ENCODE results near the gene TGM3.

TGM3 gene

DNA sequence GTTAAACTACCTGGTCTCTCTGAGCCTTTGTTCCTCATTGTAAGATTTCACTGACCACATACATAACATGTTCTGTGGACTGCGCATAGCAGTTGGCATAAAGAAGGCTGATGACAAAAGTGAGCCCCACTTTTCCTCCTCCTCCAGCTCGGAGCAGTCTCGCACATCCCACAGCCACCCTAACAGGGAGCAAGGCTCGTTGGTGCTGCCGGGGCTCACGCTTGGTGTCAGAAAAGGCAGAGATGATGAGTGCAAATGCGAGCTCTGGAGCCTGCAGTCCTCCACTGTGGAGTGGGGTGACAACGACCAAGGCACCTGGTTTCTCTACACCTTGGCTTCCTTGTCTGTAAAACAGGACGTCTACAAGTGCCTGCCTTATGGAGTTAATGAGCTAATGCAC is 9.7 kb downstream of the TGM3 start:
- DNase-seq (ENCODE audit: low read depth in 2 of 2): no peak

DNA sequence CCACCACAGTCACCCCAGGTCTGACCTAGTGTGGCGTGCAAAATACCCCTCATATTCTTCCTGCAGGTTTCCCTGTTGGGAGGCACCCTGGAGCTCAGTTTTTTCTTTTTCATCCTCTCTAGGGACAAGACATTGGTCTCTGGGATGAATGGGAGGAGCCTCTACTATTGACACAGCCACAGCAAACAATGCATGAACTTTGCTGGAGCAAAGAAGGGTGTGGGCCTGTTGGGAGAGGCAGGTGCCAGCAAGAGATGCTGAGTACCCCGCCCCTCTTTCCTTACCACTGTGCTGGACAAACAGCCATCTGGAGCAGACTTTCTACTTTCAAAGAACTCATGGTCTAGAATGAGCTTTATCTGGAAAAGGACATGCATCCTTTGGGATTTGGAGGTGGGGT is 10.1 kb downstream of the TGM3 start:
- no peak for DNase-seq (ENCODE audit: low read depth in 2 of 2)

DNA sequence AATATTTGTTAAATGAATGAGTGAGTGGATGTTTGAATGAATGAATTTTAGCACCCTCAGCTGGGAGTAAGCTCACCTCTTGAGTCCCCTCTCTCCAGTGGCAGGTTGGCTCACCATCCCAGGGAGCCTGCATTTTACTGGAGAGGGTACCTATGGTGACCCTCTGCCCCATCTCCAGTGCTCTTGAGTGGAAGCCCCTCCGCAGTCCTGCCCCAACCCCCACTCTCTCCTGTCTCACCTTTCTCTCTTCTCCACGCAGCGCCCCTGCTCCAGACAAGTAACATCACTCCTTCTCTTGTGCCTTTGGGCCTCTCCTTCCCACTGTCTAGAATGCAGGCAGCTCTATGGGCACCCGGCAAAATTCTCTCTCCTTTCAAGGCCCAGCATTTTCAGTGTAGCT is 11.3 kb downstream of the TGM3 start:
- no peak for DNase-seq (ENCODE audit: low read depth in 2 of 2)

DNA sequence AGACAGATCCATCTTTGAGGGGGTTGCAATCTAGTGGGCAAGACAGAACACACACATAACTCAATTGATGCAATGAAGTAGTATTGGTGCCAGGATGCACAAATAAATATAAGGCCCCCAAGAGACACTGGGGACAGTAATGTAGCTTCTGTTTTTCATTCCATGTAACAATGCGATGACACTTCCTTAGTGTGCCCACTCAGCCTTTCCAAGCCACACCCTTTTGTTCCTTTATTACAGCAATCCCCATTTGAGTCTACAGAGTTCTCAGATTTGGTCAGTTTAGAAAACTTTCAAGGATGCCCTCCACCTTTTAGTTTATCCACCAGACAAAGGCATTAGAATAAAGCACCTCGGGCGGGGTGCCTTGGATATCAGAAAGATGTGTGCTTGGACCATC is 15.5 kb downstream of the TGM3 start:
- no peak for DNase-seq (ENCODE audit: low read depth in 2 of 2)

DNA sequence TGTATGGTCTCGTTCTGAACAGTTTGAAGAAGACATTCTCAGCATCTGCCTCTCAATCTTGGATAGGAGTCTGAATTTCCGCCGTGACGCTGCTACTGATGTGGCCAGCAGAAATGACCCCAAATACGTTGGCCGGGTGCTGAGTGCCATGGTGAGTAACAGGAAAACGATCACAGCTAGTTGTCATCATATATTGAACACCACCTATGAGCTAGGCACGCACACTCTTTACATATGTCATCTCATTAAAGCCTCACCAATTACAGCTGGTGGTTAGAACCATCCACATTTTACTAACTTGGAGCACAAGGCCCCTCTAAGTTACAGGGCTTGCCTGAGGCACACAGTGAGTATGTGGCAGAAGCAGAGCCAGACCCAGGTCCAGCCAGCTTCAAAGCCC is 17.1 kb downstream of the TGM3 start:
- no peak for DNase-seq (ENCODE audit: low read depth in 2 of 2)

DNA sequence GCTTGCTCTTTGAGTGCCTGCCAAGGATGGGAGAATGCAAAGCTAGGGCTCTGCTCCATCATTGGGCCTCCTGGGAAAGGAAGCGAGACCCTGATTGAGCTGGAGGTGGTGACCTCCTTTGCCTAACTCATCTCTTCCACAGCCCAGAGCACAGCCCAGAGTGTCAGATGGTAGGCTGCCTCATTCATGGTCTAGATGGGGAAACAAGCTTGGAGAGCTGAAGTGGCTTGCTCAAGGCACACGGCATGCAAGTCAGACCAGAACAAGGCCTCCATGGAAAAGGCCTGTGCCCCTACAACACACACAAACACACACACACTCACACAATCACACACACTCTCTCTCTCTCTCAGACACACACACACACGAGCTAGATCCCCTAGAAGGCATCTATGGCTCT is 17.5 kb downstream of the TGM3 start:
- no peak for DNase-seq (ENCODE audit: low read depth in 2 of 2)

DNA sequence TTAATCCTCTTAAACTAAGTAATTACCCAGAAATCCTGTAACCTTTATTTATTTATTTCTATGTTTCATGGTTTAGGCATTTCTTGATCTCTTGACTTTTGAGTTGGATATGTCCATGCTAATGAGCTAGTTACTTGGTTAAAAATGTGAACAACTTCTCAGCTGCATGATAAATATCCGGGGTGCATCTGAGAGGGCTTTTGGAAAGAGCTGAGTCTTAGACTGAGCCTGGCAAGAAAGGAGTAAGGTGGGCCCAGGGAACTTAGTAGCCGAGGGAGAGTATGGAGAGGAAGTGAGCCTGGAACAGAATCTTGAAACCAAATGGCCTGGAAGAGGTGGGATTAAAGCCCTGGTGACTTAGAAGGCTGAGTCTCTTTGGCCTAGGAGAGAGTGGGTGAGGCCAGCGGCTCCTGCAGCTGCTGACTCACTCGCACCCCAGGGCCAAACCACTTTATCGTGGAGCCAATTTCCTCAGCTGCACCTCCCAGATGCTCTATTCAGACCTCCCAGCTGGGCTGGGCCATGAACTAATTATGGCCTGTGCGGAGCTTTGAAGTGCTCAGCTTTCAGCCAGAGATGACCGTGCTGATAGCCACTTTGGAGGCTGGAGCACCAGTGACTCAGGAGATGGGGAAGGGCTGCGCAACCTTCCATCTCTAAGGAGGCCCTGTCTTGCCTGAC is 19.1 kb downstream of the TGM3 start:
- no peak for DNase-seq (ENCODE audit: low read depth in 2 of 2)

DNA sequence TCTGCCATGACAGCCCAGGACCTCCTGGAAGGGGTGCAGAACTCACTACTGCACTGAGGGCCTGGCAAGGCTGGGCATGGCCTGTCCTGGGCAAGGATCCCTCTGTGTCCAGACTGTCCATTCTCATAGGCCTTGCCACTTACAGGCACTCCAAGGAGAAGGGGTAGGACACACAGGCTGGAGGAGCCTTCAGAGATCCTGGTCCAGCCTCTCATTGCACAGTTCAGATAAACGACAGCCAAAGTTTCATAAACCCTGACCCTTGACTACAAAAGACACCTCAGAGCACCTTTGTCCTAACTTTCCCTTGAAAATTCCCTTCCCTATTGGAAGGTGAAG is 19.6 kb downstream of the TGM3 start:
- DNase-seq (ENCODE audit: low read depth in 2 of 2): no peak

DNA sequence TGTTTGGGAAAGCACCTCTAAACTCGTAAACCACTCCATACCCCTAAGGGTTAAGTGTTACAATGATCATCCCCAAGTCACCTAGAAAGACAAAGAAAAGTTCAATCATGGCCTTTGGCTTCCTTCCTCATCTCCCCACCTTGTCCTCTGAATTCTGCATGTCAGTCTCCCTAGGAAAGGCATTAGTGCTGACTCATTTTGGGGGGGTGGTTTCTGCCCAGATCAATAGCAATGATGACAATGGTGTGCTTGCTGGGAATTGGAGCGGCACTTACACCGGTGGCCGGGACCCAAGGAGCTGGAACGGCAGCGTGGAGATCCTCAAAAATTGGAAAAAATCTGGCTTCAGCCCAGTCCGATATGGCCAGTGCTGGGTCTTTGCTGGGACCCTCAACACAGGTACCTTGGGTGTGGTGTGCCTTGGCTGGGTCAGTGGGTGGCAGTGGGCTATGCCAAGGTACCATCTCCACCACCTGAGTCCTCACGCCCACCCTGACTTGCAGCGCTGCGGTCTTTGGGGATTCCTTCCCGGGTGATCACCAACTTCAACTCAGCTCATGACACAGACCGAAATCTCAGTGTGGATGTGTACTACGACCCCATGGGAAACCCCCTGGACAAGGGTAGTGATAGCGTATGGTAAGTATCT is 21.2 kb downstream of the TGM3 start:
- no peak for DNase-seq (ENCODE audit: low read depth in 2 of 2)

DNA sequence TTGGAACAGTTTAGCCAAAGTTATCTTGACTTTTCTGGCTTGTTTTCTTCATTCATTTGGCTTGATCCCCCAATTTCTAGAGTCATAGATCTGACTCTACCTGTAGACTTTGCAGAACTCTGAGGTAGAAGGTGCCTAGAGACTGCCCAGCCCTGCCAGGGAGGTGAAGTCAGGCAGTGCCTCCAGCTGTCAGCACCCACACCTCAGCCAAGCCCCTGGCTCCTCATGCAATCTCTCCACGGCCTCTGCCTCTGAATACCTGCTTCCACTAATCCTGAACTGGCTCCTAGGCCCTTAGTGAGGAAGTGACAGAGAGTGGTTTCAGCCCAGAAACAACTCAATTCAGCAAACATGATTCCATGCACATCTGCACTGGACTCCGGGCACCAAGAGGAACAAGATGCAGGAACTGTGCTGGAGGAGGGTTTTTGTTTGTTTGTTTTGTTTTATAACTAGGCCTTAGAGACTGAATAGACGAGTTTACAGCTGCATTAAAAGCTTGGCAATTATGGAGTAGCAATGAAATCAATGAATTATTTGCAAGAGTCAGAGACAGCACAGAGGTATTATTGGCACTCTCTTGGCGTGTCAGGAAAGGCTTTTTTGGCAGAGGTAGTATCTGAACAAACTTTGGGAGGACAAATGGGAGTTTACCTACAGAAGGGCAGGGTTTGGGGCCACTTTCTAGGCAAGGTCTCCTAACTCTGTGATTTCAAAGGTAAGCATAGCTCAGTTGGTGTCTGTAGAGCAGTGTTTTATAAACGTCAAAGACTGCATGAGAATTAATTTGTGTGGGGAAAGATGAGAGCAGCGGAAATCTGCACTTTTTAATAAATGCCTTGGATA is 25.2 kb downstream of the TGM3 start:
- no peak for DNase-seq (ENCODE audit: low read depth in 2 of 2)

DNA sequence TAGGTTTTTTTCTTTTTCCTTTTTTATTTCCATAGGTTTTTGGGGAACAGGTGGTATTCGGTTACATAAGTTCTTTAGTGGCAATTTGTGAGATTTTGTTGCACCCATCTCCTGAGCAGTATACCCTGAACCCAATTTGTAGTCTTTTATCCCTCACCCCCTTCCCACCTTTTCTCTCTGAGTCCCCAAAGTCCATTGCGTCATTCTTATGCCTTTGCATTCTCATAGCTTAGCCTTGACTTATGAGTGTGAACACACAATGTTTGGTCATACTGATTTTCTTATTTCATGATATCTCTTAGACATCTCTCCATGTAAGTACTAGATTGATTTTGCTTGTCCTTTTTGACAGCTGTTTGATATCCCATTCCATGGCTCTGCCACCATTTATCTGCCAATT is 27.2 kb downstream of the TGM3 start:
- DNase-seq (ENCODE audit: low read depth in 2 of 2): no peak

DNA sequence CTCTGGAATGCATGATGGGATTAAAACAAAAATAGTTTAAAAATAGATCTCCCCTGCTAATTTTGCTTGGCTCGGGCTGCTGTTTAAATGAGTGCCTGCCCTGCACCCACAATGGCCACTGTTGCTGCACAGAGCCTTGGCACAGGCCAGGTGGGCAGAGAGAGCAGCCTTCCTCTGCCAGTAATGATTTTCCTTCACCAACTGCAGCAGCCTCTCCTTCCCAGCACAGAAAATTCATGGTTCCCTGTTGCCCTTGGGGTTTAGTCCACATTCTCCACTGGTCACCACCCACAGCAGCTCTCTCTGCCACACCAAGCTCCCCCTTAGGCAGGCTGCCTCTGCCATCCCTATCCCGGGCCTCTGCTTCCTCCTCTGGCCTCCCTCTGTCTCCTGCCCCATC is 30.2 kb downstream of the TGM3 start:
- DNase-seq (ENCODE audit: low read depth in 2 of 2): no peak

DNA sequence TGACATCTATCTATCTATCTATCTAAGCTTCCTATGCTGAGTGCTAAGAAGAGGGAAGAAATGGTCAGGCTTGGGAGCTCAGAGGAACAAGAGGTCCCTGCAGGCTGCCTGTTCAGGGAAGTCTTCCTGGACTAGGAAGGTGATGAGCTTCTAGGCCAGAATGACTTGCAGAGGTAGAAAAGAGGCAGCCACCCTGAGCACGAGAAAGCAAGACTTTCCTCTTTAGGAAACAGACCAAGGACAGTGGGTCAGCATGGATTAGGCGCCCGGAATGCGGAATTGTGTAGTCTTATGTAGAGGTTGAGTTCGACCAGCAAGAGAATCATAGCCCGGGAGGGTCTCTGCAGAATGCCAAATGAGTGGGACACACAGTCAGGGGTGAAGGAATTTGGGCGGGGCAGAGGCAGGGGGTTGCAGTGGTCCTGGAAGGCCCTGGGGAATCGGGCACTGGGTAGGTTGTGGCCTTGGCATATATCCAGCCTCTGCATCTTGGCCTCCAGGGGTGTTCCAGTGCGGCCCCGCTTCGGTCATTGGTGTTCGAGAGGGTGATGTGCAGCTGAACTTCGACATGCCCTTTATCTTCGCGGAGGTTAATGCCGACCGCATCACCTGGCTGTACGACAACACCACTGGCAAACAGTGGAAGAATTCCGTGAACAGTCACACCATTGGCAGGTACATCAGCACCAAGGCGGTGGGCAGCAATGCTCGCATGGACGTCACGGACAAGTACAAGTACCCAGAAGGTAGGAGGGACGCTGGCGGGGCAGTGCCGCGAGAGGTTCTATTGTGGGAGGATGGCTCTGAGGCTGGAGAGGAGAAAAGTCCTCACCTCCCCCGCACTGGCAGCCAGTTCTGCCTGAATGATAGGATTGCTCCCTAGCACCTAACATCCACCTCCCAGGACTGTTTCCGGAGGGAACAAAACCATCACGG is 32.1 kb downstream of the TGM3 start:
- DNase-seq (ENCODE audit: low read depth in 2 of 2): no peak

DNA sequence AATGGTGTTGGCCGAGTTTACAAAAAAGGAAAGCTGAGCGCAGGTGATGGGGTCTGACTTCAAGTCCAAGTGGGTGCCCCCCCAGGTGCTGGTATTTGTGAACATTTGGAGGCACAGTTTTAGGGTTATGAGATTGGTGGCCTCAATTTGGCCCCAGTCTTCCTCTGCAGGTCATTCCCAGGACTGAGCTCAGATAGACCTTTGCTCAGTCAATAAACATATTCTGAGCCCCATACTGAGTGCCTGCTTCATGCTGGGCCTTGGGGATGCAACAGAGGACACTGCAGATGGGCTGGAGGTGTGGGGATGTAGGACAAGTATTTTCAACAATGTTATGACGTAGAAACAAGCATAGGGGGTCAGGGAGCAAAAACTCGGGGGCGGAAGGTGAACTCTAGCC is 33.5 kb downstream of the TGM3 start:
- no peak for DNase-seq (ENCODE audit: low read depth in 2 of 2)

DNA sequence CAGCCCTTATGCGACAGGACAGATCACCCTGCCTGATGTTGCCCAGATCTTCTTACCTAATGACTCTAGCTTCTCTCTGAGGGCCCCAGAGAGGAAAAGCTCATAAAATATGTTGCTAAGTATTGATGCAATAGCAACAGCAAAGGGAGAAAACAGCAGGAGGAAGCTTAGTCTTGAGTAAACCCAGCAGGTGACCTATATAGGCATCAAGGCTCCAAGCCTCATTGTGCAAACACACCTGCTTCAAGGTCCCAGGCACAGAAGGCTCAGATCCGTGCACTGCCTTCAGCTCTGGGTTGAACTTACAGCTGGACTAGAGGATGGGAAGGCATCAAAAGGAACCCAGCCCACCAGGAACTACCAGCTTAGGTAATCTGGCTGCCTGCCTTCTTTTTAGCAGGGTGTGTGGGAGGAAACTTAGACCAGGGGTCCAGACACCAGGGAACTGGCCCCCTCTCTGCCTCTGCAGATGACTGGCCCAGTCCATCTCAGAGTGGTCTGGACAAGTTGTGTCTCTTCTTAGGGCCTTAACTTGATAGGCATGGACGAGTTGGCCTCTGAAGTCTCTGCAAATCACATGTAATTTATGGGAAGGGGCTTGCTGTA is 34.4 kb downstream of the TGM3 start:
- DNase-seq (ENCODE audit: low read depth in 2 of 2): no peak

DNA sequence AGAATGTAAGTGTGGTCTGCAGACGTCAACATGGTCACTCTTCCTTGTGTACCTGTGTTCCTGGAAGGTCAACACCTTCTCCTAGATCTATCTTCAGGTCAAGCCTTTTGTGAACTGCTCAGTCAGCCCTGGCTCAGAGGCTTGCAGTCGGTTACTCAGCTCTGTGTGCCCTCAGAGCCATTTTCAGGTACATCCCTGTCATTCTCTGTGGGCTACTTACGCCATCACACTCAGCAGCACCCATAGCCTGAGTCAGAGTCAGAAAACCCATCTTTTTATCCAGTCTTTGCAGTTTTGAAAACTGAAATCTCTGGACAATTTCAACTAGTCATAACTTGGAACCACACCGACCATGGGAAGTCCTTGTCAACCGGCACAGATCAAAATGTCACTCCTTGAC is 35.3 kb downstream of the TGM3 start:
- no peak for DNase-seq (ENCODE audit: low read depth in 2 of 2)

DNA sequence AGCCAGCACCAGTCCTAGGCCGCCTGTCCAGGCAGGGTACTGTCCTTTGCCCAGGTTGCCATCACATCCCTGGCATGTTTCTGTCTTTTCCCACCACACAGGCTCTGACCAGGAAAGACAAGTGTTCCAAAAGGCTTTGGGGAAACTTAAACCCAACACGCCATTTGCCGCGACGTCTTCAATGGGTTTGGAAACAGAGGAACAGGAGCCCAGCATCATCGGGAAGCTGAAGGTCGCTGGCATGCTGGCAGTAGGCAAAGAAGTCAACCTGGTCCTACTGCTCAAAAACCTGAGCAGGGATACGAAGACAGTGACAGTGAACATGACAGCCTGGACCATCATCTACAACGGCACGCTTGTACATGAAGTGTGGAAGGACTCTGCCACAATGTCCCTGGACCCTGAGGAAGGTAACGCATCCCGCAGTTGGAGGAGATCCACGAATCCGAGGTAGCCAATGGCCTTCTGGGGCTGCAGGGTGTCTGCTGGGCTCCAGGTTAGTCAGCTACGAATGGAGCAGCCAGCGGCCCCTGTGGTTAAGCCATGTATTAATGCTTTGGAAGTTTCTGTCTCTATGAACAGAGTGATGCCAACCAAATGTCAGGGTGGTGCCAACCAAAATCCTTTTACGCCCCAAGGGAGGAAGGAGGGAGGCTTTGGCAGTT is 36.2 kb downstream of the TGM3 start:
- DNase-seq (ENCODE audit: low read depth in 2 of 2): no peak

DNA sequence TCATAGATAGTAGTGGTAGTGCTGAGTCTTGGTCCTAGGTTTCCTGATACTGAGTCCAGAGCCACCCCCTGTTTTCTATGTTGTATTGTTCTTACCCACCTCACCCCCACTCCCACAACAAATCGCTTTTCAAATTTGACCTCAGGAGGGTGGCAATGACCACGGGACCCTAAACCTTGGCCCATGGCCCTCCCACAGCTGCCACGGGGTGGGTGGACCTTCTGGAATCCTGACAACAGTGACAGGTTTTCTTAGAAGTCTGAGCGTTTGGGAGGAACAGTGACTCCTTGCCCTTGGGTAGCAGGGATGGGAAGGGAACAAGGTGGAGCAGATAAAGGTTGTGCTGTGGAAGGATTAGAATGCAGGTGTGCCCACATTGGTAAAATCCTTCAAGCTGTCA is 36.9 kb downstream of the TGM3 start:
- DNase-seq (ENCODE audit: low read depth in 2 of 2): no peak

DNA sequence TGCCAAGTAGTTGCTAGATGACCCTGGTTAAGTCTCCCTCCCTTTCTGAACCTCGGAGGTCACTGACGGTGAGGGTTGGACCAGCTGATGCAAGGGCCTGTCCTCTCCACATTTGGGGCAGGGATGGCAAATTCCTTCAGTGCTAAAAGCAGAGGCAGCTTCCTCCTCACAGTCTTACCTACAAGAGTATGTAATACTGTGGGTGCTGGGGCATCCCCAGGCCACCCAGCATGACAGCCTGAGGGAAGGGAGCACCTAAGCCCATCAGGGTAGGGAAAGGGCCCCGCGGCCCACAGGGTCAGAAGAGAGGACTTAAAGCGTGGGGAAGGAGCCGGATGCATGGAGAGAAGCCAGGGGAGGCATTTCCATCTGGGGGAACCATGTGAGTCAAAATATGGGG is 38.0 kb downstream of the TGM3 start:
- DNase-seq (ENCODE audit: low read depth in 2 of 2): no peak

DNA sequence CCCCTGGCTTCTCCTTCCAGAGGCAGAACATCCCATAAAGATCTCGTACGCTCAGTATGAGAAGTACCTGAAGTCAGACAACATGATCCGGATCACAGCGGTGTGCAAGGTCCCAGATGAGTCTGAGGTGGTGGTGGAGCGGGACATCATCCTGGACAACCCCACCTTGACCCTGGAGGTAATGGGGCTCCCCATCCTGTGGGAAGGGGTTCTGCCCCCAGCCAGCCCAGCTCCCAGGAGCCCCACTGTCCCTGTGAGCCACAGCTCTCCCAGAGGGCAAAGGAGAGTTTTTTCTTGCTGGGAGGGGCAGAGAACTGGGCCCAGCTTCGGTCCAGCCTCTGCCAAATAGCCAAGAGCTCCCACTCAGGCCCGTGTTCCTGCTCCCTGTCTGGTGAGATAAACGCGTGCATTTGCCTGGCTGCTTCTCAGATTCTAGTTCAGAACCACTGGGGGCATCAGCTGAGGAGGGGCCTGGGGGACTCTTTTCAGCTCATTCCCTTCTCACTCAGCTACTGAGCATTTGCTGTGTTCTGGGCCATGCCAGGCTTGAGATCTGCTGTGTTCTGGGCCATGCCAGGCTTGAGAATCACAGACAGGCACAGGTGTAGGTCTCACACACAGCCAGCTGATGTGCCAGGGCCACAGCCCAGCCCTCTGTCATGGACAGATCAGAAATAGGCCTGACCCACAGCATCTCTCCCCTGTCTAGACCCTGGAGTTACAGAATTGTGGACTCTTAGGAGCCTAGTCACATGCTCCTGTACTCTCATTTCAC is 39.5 kb downstream of the TGM3 start:
- DNase-seq (ENCODE audit: low read depth in 2 of 2): no peak

Data from stimulated activated CD4-positive, alpha-beta T cell treated with anti-CD3 and anti-CD28 coated beads, Interleukin-4, amount 100 ng/mL, for 48 hours (primary cell).